Spleen (tissue), 11 donors: ENCODE data around the gene POLR3B. TPM values are rescaled to one million over a fixed set of nuclear protein-coding genes. Genes with fewer than 3 reads are reported as not detected.

Source experiments
- DNase-seq: peaks from one replicate; pipeline ENCODE4 v3.0.0-alpha.2; 2020
- H3K27ac ChIP-seq, 8 donors: fragments of 200-600 bp; sonication (generic) in 7 of 8; 1 replicate in 4 of 8; 2 replicates in 4 of 8; pipeline versions ENCODE4 v1.5.0 to v1.8.0; 2016 to 2021; ENCODE audit warnings: inconsistent platforms in 4 of 8, mild to moderate bottlenecking in 4 of 8, moderate library complexity in 1 of 8
- H3K27me3 ChIP-seq, 7 donors: fragments of 200-600 bp; sonication (generic) in 6 of 7; replicated peaks in 1 of 7; 1 replicate in 4 of 7; 2 replicates in 3 of 7; pipeline versions ENCODE4 v1.5.0 to v1.8.0; 2016 to 2021; ENCODE audit warnings: inconsistent platforms in 3 of 7, mild to moderate bottlenecking in 1 of 7
- H3K36me3 ChIP-seq, 6 donors: fragments of 200-600 bp; sonication (generic) in 5 of 6; 1 replicate in 4 of 6; 2 replicates in 2 of 6; pipeline versions ENCODE4 v1.5.0 to v1.8.0; 2016 to 2021; ENCODE audit warnings: inconsistent platforms in 2 of 6
- H3K4me1 ChIP-seq, 6 donors: fragments of 200-600 bp; sonication (generic) in 5 of 6; 1 replicate in 3 of 6; 2 replicates in 3 of 6; pipeline versions ENCODE4 v1.5.0 to v1.8.0; 2016 to 2021; ENCODE audit warnings: inconsistent platforms in 3 of 6
- H3K4me3 ChIP-seq, 8 donors: fragments of 200-600 bp; sonication (generic) in 7 of 8; 1 replicate in 4 of 8; 2 replicates in 4 of 8; pipeline versions ENCODE4 v1.5.0 to v1.8.0; 2016 to 2021; ENCODE audit warnings: inconsistent platforms in 4 of 8, mild to moderate bottlenecking in 4 of 8, moderate library complexity in 2 of 8
- H3K9me3 ChIP-seq, 8 donors: fragments of 200-600 bp; sonication (generic) in 7 of 8; 1 replicate in 4 of 8; 2 replicates in 4 of 8; pipeline versions ENCODE4 v1.5.0 to v1.8.0; 2016 to 2021; ENCODE audit warnings: inconsistent platforms in 4 of 8
- POLR2A ChIP-seq, 3 donors: fragments of 450-650 bp; IDR thresholded peaks; one replicate each; pipeline ENCODE4 v1.5.1; 2017; ENCODE audit warnings: antibody characterized with exemption in 3 of 3, mild to moderate bottlenecking in 1 of 3
- POLR2AphosphoS5 ChIP-seq, 3 donors: sonication (generic); formaldehyde crosslinking; IDR thresholded peaks; one replicate each; pipeline ENCODE4 v1.5.1; 2017; ENCODE audit warnings: antibody characterized with exemption in 3 of 3
- WGBS, 5 donors: extraction: QIAGEN DNeasy Blood & Tissue Kit in 3 of 5; methylation state at CpG; one replicate each; pipeline versions ENCODE4 v1.1.5 to v1.1.7; 2013 to 2018; 5-methylcytosine and 5-hydroxymethylcytosine counted together
- intact Hi-C: fragments of 100-400 bp; cut with DNase I; formaldehyde crosslinking; loops from one replicate; pipeline ENCODE4 v1.15.0; 2023; ENCODE audit warnings: low total_unique reads
- polyA plus RNA-seq, 3 donors: library from polyadenylated mRNA; stranded (reverse); fragments of 200-250 nt; gene quantifications; one replicate each; pipeline ENCODE4 v1.2.1, GENCODE V29; 2013
- total RNA-seq, 7 donors: library from RNA; depleted of rRNA in 3 of 7; stranded (reverse); fragments of >200 nt in 3 of 7; fragmentation: NEBNext Ultra II Directional in 4 of 7; extraction: Animal tissue kit (Norgen Biotek cat#: 25700) in 4 of 7; gene quantifications; one replicate each; pipeline versions ENCODE4 v1.1.0 to v1.2.1, GENCODE V29; 2016 to 2021
- TF ChIP-seq, protein P1 (sequence below), 11 experiments: fragments of 200-600 bp in 7 of 11; fragments of 450-650 bp in 4 of 11; sonication (generic) in 4 of 11; IDR thresholded peaks in 8 of 11; conservative IDR thresholded peaks in 3 of 11; 1 replicate in 7 of 11; 2 replicates in 4 of 11; pipeline versions ENCODE4 v1.4.0 to v1.8.0; 2016 to 2021; ENCODE audit warnings: antibody characterized with exemption in 11 of 11, inconsistent platforms in 4 of 11, mild to moderate bottlenecking in 1 of 11
- donor health status: healthy with polysubstance abuse.
- donor health status: DM: no; HTN: no; CAD: no; lungs with moderate emphysema.
- donor health status: DM: no; HTN: no; CAD: no.
- donor health status: Bipolar disorder and iron deficiency.
- donor health status: healthy.
- donor health status: DM: no; HTN: no; CAD: no.
- donor health status: DM: yes; HTN: yes; CAD: no.

Gene POLR3B
- total and polyA plus RNA-seq, 10 donors: 1.9 to 10.0 (median 5.6) TPM

DNA sequence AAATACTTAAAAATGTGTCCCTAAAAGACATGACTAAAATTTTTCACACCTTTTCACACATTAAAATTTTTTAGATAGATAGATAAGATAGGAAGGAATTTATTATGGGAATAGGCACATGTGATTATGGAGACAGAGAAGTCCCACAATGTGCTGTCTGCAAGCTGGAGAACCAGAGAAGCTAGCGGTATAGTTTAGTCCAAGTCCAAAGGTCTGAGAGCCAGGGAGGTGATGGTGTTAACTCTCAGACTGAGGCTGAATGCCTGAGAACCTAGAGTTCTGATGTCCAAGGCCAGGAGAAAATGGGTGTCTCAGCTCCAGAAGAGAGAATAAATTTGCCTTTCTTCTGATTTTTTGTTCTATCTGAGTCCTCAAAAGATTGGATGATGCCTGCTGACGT, 65.7 kb downstream of the POLR3B start:
- Histone ChIP-seq H3K27me3 (no peaks in the 10 kb centered on the region), H3K36me3 (peaks cover 0 to 24% (median 0%) of the 10 kb centered on the region in 6 donors), H3K27ac (no peak overlapping the region), H3K9me3 (no peaks in the 10 kb centered on the region), H3K4me1 (no peaks in the 10 kb centered on the region), H3K4me3 (no peak overlapping the region)
- WGBS, 5 donors: 90 to 98% (median 97%) methylated on average over 2 of the region's 2 CpGs
- intact Hi-C loops: no loop called here
- TF ChIP-seq POLR2A (IDR thresholded peaks at IDR 0.05) (no peak), POLR2AphosphoS5 (IDR thresholded peaks at IDR 0.05) (no peak)
- TF ChIP-seq, protein P1, sequence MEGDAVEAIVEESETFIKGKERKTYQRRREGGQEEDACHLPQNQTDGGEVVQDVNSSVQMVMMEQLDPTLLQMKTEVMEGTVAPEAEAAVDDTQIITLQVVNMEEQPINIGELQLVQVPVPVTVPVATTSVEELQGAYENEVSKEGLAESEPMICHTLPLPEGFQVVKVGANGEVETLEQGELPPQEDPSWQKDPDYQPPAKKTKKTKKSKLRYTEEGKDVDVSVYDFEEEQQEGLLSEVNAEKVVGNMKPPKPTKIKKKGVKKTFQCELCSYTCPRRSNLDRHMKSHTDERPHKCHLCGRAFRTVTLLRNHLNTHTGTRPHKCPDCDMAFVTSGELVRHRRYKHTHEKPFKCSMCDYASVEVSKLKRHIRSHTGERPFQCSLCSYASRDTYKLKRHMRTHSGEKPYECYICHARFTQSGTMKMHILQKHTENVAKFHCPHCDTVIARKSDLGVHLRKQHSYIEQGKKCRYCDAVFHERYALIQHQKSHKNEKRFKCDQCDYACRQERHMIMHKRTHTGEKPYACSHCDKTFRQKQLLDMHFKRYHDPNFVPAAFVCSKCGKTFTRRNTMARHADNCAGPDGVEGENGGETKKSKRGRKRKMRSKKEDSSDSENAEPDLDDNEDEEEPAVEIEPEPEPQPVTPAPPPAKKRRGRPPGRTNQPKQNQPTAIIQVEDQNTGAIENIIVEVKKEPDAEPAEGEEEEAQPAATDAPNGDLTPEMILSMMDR (IDR thresholded peaks at IDR 0.05 in 8 of 11, conservative IDR thresholded peaks at IDR 0.05 in 3 of 11): no peak
- DNase-seq: no peak

DNA sequence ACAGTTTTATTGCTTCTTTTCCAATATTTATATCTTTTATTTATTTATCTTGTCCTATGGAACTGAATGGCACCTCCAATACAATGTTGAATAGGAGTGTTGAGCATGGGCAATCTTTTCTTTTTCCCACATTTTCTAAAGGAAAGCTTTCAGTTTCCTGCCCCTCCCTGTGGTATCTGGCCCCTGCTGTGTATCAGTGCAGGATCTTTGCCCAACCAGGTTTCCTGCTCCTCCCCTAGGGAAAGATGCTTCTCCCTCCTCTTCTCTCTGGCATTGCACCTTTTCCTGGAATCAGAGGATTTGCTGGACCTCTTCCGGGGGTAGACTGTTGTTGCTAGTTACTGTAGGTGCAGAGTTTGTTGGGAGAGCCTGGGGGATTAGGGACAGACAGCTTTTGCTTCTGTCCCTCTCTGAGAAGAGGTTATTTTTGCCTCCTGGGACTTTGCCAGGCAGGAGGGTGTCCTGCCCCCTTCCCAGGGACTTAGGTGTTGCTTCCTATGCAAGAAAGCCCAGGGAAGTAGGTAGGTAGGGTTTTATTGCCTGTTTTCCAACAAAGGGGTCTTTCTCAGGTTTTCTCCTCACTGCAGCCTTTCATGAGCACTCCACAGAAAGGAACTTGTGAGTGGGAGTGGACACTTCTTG, 67.6 kb downstream of the POLR3B start:
- Histone ChIP-seq H3K27me3 (no peaks in the 10 kb centered on the region), H3K4me1 (peaks cover 0 to 9% (median 0%) of the 10 kb centered on the region in 6 donors), H3K9me3 (no peaks in the 10 kb centered on the region), H3K36me3 (peaks cover 0 to 38% (median 3%) of the 10 kb centered on the region in 6 donors), H3K27ac (no peak overlapping the region), H3K4me3 (no peak overlapping the region)
- intact Hi-C loops: no loop called here
- 82 to 95% (median 89%) methylated on average over 1 of the region's 1 CpG for WGBS, 5 donors
- DNase-seq: no peak
- TF ChIP-seq POLR2AphosphoS5 (IDR thresholded peaks at IDR 0.05): no peak
- no peak for TF ChIP-seq POLR2A (IDR thresholded peaks at IDR 0.05)
- TF ChIP-seq, protein P1 (IDR thresholded peaks at IDR 0.05 in 8 of 11, conservative IDR thresholded peaks at IDR 0.05 in 3 of 11): no peak

DNA sequence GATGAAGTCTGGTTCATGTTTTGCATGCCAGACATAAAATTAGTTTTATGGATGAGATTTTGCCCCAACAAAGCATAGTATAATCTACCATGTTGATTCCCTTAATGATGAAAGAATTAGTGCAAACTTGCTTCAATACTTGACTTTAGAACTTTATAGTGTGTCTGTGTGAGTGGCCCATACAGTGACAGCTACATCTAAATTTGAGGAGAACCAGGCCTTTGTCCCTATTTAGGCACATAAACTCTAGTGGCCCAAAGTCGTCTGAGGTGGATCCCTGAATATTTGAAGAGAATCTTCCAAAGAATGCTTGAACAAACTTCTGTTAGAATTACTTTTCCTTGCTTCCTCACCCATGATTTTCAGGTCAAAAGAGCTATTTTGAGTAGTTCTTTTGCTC, 70.4 kb downstream of the POLR3B start:
- Histone ChIP-seq H3K27me3 (no peaks in the 10 kb centered on the region), H3K27ac (no peak overlapping the region), H3K4me3 (no peak overlapping the region), H3K36me3 (peaks cover 0 to 58% (median 6%) of the 10 kb centered on the region in 6 donors), H3K4me1 (peaks cover 0 to 9% (median 0%) of the 10 kb centered on the region in 6 donors), H3K9me3 (no peaks in the 10 kb centered on the region)
- WGBS, 5 donors: 79 to 93% (median 83%) methylated on average over 1 of the region's 1 CpG
- intact Hi-C loops: no loop called here
- DNase-seq: no peak
- no peak for TF ChIP-seq POLR2AphosphoS5 (IDR thresholded peaks at IDR 0.05)
- TF ChIP-seq, protein P1 (IDR thresholded peaks at IDR 0.05 in 8 of 11, conservative IDR thresholded peaks at IDR 0.05 in 3 of 11): no peak
- TF ChIP-seq POLR2A (IDR thresholded peaks at IDR 0.05): no peak

DNA sequence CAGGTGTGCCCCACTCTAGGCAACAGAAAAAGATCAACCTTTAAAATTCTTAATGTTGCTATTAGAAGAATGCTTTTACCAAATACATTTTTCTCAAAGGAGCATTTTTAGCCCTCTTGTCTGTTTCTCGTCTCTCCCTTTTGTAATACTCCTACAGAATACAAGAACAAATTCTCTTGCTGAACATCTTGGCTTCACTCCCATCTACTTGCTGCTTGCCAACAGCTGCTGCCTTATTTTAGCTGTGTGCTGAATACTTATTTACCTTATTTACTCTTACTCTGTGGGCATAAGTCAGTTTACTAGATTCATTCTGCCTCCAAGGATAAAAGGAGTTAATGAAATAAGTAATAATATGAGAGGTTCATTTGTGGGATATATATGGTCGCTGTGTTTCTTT, 70.8 kb downstream of the POLR3B start:
- Histone ChIP-seq H3K4me1 (peaks cover 0 to 9% (median 0%) of the 10 kb centered on the region in 6 donors), H3K27me3 (no peaks in the 10 kb centered on the region), H3K36me3 (peaks cover 0 to 63% (median 8%) of the 10 kb centered on the region in 6 donors), H3K4me3 (no peak overlapping the region), H3K9me3 (no peaks in the 10 kb centered on the region), H3K27ac (no peak overlapping the region)
- WGBS, 5 donors: 75 to 91% (median 88%) methylated on average over 2 of the region's 2 CpGs
- TF ChIP-seq, protein P1 (IDR thresholded peaks at IDR 0.05 in 8 of 11, conservative IDR thresholded peaks at IDR 0.05 in 3 of 11): no peak
- TF ChIP-seq POLR2A (IDR thresholded peaks at IDR 0.05): no peak
- no peak for TF ChIP-seq POLR2AphosphoS5 (IDR thresholded peaks at IDR 0.05)
- intact Hi-C loops: no loop called here
- DNase-seq: no peak
